HG03064 (cell line): ENCODE results near the gene NUCKS1.

Source experiments
- ATAC-seq: cut with Tn5 transposase; IDR thresholded peaks from one replicate; pipeline ENCODE4 v1.9.1; 2021; ENCODE audit warnings: low read depth; ENCODE audit not compliant: unreplicated experiment

NUCKS1 gene

DNA sequence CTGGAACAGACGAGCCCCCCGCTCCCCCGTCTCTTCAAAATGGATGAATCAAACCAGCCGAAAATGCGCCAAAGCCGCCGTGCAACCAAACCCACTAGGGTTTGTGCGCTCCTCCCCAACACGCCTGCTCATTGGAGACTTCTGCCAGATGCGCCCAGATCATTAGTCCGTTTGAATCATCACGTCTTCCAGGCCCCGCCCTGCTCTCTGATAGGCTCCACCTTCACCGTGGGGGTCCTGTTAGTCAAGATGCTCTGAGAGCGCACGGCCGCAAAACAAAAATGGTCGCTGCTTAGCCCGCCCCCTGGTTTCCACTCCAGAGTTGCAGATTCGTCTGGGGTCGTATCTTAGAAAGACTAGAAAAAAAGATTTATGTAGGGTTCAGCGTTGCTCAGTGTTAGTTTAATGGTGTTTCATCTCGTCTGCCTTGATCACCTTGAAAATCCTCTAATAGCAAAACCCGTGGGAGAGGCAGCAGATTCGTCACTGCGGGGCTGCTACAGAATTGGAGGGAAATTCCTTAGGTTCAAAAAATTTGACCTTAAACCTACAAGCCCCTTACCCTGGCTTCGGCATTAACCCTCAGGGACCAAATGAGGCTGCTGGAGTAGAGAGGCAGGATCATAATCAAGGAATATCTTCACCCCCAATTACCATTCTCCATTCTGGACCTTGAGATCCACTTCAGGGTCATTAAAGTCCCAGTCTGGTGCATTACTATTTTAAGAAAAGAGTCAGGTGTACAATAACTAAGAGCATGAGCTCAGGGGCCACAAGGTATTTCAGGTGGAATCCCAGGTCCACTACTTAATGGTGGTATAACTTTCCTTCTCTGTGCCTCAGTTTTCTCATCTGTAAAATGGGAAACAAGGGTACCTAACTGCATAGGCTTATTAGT, at the start of gene NUCKS1:
Gene NUCKS1 (minus strand): TSS at position 45 of the 898 bp plus-strand sequence. CDS start 209 bp downstream, outside the sequence.
- peak; percentile 65 for ATAC-seq

- ATAC-seq: no peak
Measured at GRCh38 chr1:205798577-205798976, 48.6 kb upstream of the NUCKS1 start.

GRCh38 chr1:205797168-205797567, 47.2 kb upstream of the NUCKS1 start:
- no peak for ATAC-seq

GRCh38 chr1:205794011-205794730, 44.2 kb upstream of the NUCKS1 start:
- no peak for ATAC-seq

GRCh38 chr1:205792961-205793673, 43.1 kb upstream of the NUCKS1 start:
- ATAC-seq: no peak

DNA sequence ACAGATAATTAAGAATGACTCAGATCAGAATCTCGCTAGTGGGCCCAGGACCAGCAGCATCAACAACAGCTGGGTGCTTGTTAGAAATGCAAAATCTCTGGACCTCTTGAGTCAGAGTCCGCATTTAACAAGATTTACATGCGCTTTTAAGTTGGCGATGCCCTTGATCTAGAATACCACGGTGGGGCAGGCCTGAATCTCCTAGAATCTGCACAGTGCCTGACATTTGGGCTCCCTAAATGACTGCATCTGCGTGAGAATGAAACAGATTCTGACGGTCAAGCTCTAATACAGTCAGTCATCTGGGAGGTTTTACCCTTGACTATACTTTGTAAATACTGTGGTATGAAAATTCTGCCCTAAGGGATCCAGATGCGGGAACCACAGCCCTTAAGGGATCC, 42.5 kb upstream of the NUCKS1 start:
- no peak for ATAC-seq

DNA sequence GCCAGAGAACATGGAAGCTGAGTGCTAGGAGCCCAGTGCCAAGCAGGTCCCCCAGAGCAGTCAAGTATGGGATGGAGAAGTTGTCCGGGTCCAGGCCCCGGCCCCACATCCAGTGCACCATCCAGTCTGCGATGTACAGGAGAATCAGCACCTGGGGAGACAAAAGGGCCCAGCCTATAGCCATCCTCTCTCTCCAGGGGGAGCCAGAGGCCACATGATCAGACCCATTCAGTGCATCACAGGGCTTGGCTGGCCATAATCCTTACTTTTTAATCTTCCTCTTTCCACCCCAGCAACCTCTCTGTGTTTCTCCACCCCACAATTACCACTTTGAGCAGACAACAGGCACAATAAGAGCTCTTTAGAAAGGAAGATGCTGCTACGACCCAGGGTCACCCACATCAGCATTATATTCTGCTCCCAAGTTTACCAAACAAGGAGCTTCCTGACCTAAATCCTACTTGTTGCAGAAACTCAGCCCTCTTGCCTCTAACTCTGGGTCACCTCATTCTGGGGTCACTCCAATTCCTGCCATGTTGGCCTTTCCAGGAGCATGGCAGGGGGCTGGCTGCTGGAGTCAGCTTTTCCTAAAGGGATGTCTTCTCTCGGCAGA, 41.7 kb upstream of the NUCKS1 start:
- ATAC-seq: no peak

DNA sequence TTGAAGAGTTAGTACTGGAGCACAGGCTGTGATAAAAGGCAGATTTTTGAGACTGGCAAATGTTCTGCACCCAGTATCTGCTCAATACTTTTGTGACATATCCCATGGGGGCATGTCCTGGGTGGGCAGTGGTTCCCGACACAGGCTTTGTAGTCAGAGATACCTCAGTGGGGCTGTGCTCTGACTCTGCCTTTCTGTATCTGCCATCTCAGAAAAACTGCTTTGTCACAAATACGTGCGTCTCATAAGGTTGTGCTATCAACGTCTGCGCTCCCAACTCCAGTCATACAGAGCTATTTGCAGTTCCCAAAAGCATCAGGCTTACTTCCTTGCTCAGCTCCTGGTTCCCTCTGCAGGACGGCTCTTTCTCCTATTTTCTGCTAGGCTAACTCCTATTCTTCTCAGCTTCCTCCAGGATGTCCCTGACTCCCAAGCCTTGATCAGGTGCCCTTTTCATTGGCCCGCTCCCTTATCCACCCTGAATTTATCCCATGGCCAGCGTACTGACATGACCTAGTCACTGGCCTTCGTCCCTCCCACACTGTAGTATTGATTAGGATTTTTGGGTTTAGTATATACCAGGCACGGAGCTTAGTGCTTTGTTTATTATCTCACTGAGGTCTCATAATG, 37.4 kb upstream of the NUCKS1 start:
- ATAC-seq: no peak

DNA sequence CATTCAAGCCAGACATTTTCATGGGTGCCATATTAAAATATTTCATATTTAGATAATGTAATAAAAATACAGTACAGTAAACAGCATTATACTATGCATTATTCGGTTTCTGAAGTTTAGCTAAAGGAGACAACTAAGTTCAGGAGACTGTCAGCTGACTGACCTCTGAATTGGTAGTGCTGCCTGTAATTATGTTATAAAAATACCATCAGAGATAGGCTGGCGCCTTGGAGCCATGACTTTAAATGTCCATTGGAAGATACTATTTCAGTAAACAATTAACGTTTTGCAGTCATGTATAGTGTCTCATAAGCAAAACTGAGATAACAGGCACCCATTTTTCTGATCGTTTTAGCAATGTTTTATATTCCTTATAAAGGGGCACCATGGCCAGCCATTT, 36.6 kb upstream of the NUCKS1 start:
- no peak for ATAC-seq

GRCh38 chr1:205785446-205785845, 35.5 kb upstream of the NUCKS1 start:
- no peak for ATAC-seq

DNA sequence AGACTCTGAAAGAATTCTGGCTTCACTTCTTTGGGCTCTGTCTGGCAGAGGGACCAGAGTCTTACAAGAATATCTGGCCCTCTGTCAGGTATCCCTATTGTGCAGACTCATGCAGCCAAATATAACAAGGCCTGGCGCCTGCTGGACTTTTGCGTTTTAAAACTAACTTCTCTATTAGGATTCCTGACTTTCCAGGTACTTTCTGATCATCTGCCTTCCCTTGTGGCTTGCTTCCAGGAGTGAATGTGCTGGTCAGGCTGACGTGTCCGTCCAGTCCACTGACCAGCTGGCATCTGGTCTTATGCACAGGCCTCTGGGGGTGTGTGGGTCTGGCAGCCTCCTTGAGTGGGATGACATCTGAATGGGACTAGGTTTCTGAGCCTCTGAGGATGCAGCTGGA, 33.9 kb upstream of the NUCKS1 start:
- ATAC-seq: no peak

GRCh38 chr1:205783433-205783795, 33.4 kb upstream of the NUCKS1 start:
- no peak for ATAC-seq

DNA sequence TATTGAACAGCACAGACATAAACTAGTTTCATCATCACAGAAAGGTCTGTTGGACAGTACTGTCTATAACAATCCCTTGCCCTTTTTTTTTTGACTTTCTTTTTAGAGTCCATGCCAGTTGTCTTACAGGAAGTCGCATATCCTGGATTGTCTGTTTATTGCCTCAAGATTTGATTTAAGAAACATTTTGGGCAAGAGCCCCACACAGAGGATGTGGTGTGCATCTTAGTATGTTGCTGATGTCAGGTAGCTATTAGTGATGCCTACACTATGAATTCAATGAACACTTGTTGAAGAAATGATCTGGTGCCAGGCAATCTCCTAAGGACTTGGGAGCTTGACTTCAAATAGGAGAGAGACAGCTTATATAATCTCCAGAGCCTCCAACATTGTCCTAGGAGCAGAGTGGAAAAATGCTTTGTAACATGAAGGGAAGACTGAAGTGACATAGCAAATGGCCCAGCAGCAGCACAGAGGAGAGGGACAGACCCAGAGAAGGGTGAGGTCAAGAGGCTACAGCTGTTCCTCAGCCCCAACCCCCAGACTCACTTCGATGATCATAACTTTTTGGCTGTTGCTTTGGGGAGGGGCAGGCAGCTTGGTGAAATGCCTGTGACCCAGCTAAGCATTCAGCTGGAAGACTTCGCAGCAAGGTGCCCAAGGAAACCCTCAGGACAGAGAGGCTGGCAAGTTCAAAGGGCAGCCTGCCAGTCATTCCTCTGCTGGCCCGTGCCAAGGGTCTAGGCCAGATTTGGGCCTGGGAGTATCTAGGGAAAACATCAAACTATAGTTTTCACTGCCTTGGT, 32.8 kb upstream of the NUCKS1 start:
- no peak for ATAC-seq

DNA sequence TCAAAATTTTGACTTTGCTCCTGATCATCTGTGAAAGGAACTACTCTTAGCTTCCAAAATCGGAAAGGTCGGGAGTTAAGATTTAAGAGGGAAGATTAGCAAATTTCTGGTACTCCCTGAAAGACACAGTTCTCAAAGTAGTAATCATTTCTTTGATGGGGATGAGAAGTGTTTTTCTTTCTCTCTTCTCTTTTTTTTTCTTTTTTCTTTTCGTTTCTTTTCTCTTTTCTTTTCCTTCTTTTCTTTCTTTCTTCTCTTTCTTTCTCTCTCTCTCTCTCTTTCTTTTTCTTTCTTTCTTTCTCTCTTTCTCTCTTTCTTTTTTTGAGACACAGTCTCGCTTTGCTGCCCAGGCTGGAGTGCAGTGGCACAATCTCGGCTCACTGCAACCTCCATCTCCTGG, 30.4 kb upstream of the NUCKS1 start:
- no peak for ATAC-seq

- no peak for ATAC-seq
Measured at GRCh38 chr1:205777994-205778393, 28.0 kb upstream of the NUCKS1 start.

- ATAC-seq: no peak
Measured at GRCh38 chr1:205775717-205776056, 25.7 kb upstream of the NUCKS1 start.

GRCh38 chr1:205775015-205775716, 25.2 kb upstream of the NUCKS1 start, which contains the start of gene RAB29:
TSS of gene RAB29 (minus strand) at chr1:205775482. CDS start at chr1:205774956, 526 bp downstream.
- peak; percentile 67 for ATAC-seq

DNA sequence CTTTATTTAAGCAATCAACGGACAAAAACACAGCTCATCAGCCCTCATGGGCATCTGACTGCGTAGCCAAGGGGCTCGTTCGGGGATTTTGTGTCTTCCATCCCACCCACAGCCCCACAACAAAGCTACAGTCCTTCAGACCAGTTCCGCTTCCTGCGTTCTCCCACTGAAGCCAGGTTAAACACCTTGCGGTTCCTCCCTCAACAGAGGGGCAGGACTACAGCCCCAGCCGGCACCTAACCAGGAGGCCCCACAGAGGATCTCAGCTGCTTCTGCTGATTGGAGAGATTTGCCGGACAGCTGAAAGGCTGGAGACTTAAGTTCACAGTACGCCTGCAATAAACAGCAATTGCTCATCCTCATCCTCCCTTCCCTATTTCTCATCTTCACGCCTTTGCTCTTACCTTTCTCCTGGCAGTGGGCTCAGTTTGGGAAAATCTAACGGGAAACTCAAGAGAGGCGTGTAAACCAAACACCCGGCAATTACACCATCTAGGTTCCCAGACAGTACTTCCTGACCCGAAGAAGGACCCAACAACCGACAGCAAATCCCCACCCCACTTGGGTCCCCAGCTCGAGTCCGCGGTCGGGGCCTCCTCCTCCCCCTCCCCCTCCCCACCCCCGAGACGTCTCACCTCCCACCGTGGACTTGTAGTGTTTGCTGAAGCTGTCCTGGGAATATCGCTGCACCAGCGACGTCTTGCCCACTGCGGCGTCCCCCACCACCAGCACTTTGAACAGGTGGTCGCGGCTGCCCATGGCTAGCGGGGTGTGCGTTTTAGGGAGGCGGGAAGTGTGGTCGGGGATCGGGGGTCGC, 24.4 kb upstream of the NUCKS1 start:
- no peak for ATAC-seq
